Transverse colon (tissue), 4 donors: Measurements from ENCODE around the gene PALS1. TPM values are rescaled to one million over a fixed set of nuclear protein-coding genes. Genes with fewer than 3 reads are reported as not detected.

Experiments
- DNase-seq: peaks from one replicate; pipeline ENCODE4 v3.0.0-alpha.2; 2019
- H3K27ac ChIP-seq, 4 donors: fragments of 200-600 bp; sonication (generic); 2 replicates each; pipeline ENCODE4 v1.5.1; 2016 to 2018; ENCODE audit warnings: inconsistent platforms in 4 of 4
- H3K27me3 ChIP-seq: fragments of 200-600 bp; sonication (generic); 2 replicates; pipeline ENCODE4 v1.5.1; 2017; ENCODE audit warnings: inconsistent platforms
- H3K36me3 ChIP-seq, 4 donors: fragments of 200-600 bp; sonication (generic); 2 replicates each; pipeline ENCODE4 v1.5.1; 2017 to 2019; ENCODE audit warnings: inconsistent platforms in 4 of 4
- H3K4me1 ChIP-seq, 4 donors: fragments of 200-600 bp; sonication (generic); 2 replicates each; pipeline ENCODE4 v1.5.1; 2017 to 2020; ENCODE audit warnings: inconsistent platforms in 4 of 4
- H3K4me3 ChIP-seq, 4 donors: fragments of 200-600 bp; sonication (generic); 1 replicate in 1 of 4; 2 replicates in 3 of 4; pipeline versions ENCODE4 v1.5.1 to v1.6.1; 2017 to 2019; ENCODE audit warnings: inconsistent platforms in 4 of 4
- H3K9me3 ChIP-seq, 2 donors: fragments of 200-600 bp; sonication (generic); 2 replicates each; pipeline ENCODE4 v1.5.1; 2017 to 2019; ENCODE audit warnings: inconsistent platforms in 2 of 2
- EP300 ChIP-seq: sonication (generic); formaldehyde crosslinking; IDR thresholded peaks from one replicate; pipeline ENCODE4 v1.6.1; 2017; ENCODE audit warnings: antibody characterized with exemption, low read depth
- POLR2A ChIP-seq: fragments of 450-650 bp; IDR thresholded peaks from one replicate; pipeline ENCODE4 v1.6.1; 2016; ENCODE audit warnings: antibody characterized with exemption, mild to moderate bottlenecking, moderate library complexity
- POLR2AphosphoS5 ChIP-seq, 3 donors: sonication (generic); formaldehyde crosslinking; IDR thresholded peaks; one replicate each; pipeline ENCODE4 v1.6.1; 2016; ENCODE audit warnings: antibody characterized with exemption in 3 of 3
- WGBS, 2 donors: methylation state at CpG; one replicate each; pipeline ENCODE4 v1.1.5; 2018; ENCODE audit warnings: low coverage in 1 of 2; 5-methylcytosine and 5-hydroxymethylcytosine counted together
- in situ Hi-C, 4 donors: fragments of 200-750 bp; cut with MboI; loops; one replicate each; pipeline versions ENCODE4 v1.15.0 to v1.15.1; 2017; ENCODE audit warnings: low sequenced_read_pairs in 3 of 4, low pct_ligation_motif_present in 1 of 4, low pct_unique_long_range_greater_than_20kb in 1 of 4
- intact Hi-C: fragments of 100-400 bp; cut with DNase I; formaldehyde crosslinking; loops from one replicate; pipeline ENCODE4 v1.15.1; 2023; ENCODE audit warnings: low total_unique reads
- total RNA-seq, 4 donors: library from RNA; depleted of rRNA; stranded (reverse); fragments of >200 nt; gene quantifications; one replicate each; pipeline ENCODE4 v1.1.0, GENCODE V29; 2016
- TF ChIP-seq, protein P1 (sequence below), 5 experiments: fragments of 200-600 bp in 3 of 5; fragments of 450-650 bp in 2 of 5; sonication (generic) in 3 of 5; IDR thresholded peaks; 1 replicate in 2 of 5; 2 replicates in 3 of 5; pipeline ENCODE4 v1.5.1; 2016 to 2017; ENCODE audit warnings: antibody characterized with exemption in 5 of 5, inconsistent platforms in 3 of 5, mild to moderate bottlenecking in 2 of 5, moderate library complexity in 1 of 5

PALS1 gene
- total RNA-seq, 4 donors from 2014 or later = 8.6 to 77.1 (median 49.5) TPM

GRCh38 chr14:67240978-67241410 is 241 bp upstream of the PALS1 start:
- Histone ChIP-seq H3K4me3 (peak overlapping the region; percentile 70 to 91 (median 82)), H3K27me3 (no peaks in the 10 kb centered on the region), H3K36me3 (no peaks in the 10 kb centered on the region), H3K27ac (peak overlapping the region; percentile 96 to 99 (median 98)), H3K4me1 (peaks cover 0 to 33% (median 7%) of the 10 kb centered on the region in 4 donors), H3K9me3 (no peaks in the 10 kb centered on the region)
- DNase-seq = peak; percentile 97
- intact Hi-C loops (no loop called here), in situ Hi-C loops (no loop called here)
- TF ChIP-seq EP300 = no peak
- peak; percentile 82 to 83 (median 82) for TF ChIP-seq POLR2AphosphoS5 (IDR thresholded peaks at IDR 0.05)
- TF ChIP-seq, protein P1, sequence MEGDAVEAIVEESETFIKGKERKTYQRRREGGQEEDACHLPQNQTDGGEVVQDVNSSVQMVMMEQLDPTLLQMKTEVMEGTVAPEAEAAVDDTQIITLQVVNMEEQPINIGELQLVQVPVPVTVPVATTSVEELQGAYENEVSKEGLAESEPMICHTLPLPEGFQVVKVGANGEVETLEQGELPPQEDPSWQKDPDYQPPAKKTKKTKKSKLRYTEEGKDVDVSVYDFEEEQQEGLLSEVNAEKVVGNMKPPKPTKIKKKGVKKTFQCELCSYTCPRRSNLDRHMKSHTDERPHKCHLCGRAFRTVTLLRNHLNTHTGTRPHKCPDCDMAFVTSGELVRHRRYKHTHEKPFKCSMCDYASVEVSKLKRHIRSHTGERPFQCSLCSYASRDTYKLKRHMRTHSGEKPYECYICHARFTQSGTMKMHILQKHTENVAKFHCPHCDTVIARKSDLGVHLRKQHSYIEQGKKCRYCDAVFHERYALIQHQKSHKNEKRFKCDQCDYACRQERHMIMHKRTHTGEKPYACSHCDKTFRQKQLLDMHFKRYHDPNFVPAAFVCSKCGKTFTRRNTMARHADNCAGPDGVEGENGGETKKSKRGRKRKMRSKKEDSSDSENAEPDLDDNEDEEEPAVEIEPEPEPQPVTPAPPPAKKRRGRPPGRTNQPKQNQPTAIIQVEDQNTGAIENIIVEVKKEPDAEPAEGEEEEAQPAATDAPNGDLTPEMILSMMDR (IDR thresholded peaks at IDR 0.05) = no peak
- TF ChIP-seq POLR2A = peak; percentile 88
- 1% methylated on average over 28 of the region's 54 CpGs; no CpG with 5 or more reads in 1 of the 2 donors for WGBS, 2 donors

GRCh38 chr14:67242168-67242420 is 859 bp downstream of the PALS1 start:
- WGBS, 2 donors = 0 to 7% methylated on average over 4 of the region's 4 CpGs
- TF ChIP-seq, protein P1 (IDR thresholded peaks at IDR 0.05) = no peak
- TF ChIP-seq POLR2AphosphoS5 (IDR thresholded peaks at IDR 0.05) = no peak
- TF ChIP-seq EP300 = no peak
- no peak for TF ChIP-seq POLR2A
- Histone ChIP-seq H3K36me3 (no peaks in the 10 kb centered on the region), H3K27ac (peak overlapping the region; percentile 96 to 99 (median 98)), H3K27me3 (no peaks in the 10 kb centered on the region), H3K4me1 (peaks cover 0 to 42% (median 11%) of the 10 kb centered on the region in 4 donors), H3K4me3 (peak overlapping the region; percentile 70 to 91 (median 82)), H3K9me3 (no peaks in the 10 kb centered on the region)
- in situ Hi-C loops (no loop called here), intact Hi-C loops (no loop called here)
- no peak for DNase-seq

- WGBS, 2 donors = 71 to 94% methylated on average over 1 of the region's 1 CpG
- Histone ChIP-seq H3K4me1 (peaks cover 0 to 57% (median 24%) of the 10 kb centered on the region in 4 donors), H3K4me3 (no peak overlapping the region), H3K36me3 (no peaks in the 10 kb centered on the region), H3K9me3 (no peaks in the 10 kb centered on the region), H3K27ac (no peak overlapping the region), H3K27me3 (no peaks in the 10 kb centered on the region)
- in situ Hi-C loops = no loop called here
- DNase-seq = no peak
- intact Hi-C loops = no loop called here
- TF ChIP-seq POLR2AphosphoS5 (IDR thresholded peaks at IDR 0.05) (no peak), POLR2A (no peak), EP300 (no peak)
- TF ChIP-seq, protein P1 (IDR thresholded peaks at IDR 0.05) = no peak
These were observed 3.9 kb downstream of the PALS1 start for GRCh38 chr14:67245104-67245503.

DNA sequence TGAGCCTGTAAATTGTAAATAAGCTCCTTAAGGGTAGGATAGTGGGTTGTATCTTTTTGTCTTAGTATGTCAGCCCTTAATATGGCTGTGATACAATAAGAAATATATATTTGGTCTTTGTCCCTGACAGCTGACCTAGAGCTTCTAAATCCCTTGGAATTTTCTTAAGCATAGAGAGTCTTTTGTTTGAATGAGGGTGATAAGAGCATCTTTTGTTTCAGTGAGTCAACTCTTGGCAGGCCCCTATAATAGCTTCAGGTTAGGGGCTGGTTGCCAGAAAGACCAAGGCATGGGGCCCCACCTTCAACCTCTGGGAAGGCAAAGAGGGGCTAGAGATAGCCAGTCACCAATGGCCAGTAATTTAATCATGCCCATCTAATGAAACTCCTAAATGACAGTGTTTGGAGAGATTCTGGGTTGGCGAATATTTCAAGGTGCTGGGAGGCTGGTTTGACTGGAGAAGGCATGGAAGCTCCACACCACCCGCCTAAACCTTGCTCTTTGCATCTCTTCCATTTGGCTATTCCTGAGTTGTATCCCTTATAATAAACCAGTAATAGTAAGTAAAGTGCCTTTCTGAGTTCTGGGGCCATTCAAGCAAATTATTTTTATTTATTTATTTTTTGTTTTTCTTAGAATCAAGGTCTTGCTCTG is 10.5 kb downstream of the PALS1 start:
- no peak for DNase-seq
- intact Hi-C loops = no loop called here
- Histone ChIP-seq H3K27me3 (no peaks in the 10 kb centered on the region), H3K4me3 (no peak overlapping the region), H3K27ac (no peak overlapping the region), H3K36me3 (no peaks in the 10 kb centered on the region), H3K9me3 (no peaks in the 10 kb centered on the region), H3K4me1 (peaks cover 0 to 65% (median 21%) of the 10 kb centered on the region in 4 donors)
- no peak for TF ChIP-seq EP300
- TF ChIP-seq, protein P1 (IDR thresholded peaks at IDR 0.05) = no peak
- TF ChIP-seq POLR2AphosphoS5 (IDR thresholded peaks at IDR 0.05) = no peak
- no peak for TF ChIP-seq POLR2A
- 100% methylated on average over 1 to 2 of the region's 2 CpGs for WGBS, 2 donors
- in situ Hi-C loops = no loop called here
